ENCODE measurements around the gene HRH2.

DNA sequence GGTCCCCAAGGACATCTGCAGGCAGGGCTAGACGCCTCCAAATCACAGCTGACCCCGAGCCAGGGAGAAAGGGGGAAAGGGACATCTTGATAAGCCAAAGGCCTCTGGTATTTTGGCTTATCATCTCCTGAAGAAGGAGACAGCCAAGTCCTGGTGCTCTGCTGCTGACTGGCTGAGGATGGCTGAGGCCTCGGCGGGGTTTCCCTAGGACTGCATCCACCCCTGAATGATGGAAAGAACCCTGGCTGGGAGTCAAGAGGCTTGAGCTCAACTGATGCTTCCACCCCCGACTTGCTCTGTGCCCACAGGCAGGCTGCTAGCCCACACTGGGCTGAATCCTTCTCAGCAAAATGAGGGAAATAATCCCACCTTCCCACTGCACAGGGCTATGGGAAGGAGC lies 30.9 kb upstream of the HRH2 start:
- TF ChIP-seq EZH2 (IDR thresholded peaks at IDR 0.05; ENCODE audit: insufficient read depth, poor library complexity, severe bottlenecking): no peak
- no peak for TF ChIP-seq EZH2phosphoT487 (IDR thresholded peaks at IDR 0.05; ENCODE audit: insufficient read depth, low read depth)
